ENCODE results near the gene ERG28.

GRCh38 chr14:75705014-75705413 is 44.3 kb upstream of the ERG28 start:
- TF ChIP-seq CTCF (IDR thresholded peaks at IDR 0.05) (no peak), POLR2A (IDR thresholded peaks at IDR 0.05) (no peak)

Measured in heart left ventricle (tissue), 13 donors.